ENCODE measurements around the gene RUNDC3A.

GRCh38 chr17:44355642-44356099 lies 47.3 kb downstream of the RUNDC3A start:
- no peak for TF ChIP-seq POLR2A (IDR thresholded peaks at IDR 0.05)
- no peak for TF ChIP-seq CTCF (IDR thresholded peaks at IDR 0.05)

Data from gastroesophageal sphincter (tissue), 3 donors.